Neural crest cell (in vitro differentiated cells): ENCODE data around the gene CCDC86. TPM values are rescaled to one million over a fixed set of nuclear protein-coding genes. Genes with fewer than 3 reads are reported as not detected.

Experiments
- DNase-seq: peaks from one replicate; pipeline ENCODE4 v3.0.0; 2021; ENCODE audit warnings: low read depth, mixed read lengths, low spot score
- H3K27ac Mint-ChIP-seq: one replicate; pipeline ENCODE4 v1.8.0; 2021; ENCODE audit warnings: mild to moderate bottlenecking, mixed read lengths; ENCODE audit not compliant: unreplicated experiment
- H3K27me3 Mint-ChIP-seq: 2 replicates; pipeline ENCODE4 v1.8.0; 2021; ENCODE audit warnings: low read depth, mild to moderate bottlenecking, mixed read lengths
- H3K36me3 Mint-ChIP-seq: 2 replicates; pipeline ENCODE4 v1.8.0; 2021; ENCODE audit warnings: low read depth, mild to moderate bottlenecking, mixed read lengths
- H3K4me1 Mint-ChIP-seq: 2 replicates; pipeline ENCODE4 v1.8.0; 2021; ENCODE audit warnings: mixed read lengths
- H3K4me3 Mint-ChIP-seq: one replicate; pipeline ENCODE4 v1.8.0; 2021; ENCODE audit warnings: mild to moderate bottlenecking, mixed read lengths
- H3K9me3 Mint-ChIP-seq: 2 replicates; pipeline ENCODE4 v1.8.0; 2021; ENCODE audit warnings: mixed read lengths
- CTCF ChIP-seq: fragments of 200-600 bp; sonication (generic); conservative IDR thresholded peaks from 2 replicates; pipeline ENCODE4 v1.5.0; 2021; ENCODE audit warnings: antibody characterized with exemption, mild to moderate bottlenecking
- total RNA-seq: library from RNA; stranded (reverse); gene quantifications from 2 replicates; pipeline ENCODE4 v1.2.1, GENCODE V29; 2021

CCDC86 gene
- total RNA-seq, 1 donor from 2014 or later: 41.6 TPM

- Mint-ChIP-seq H3K27ac (peak overlapping the region; percentile 99), H3K36me3 (no peaks in the 10 kb centered on the region), H3K4me1 (peaks cover 42% of the 10 kb centered on the region), H3K4me3 (peak overlapping the region; percentile 82), H3K27me3 (peaks cover 13% of the 10 kb centered on the region), H3K9me3 (no peaks in the 10 kb centered on the region)
- no peak for TF ChIP-seq CTCF
- no peak for DNase-seq
Observed at GRCh38 chr11:60840470-60841430, 1.2 kb upstream of the CCDC86 start.

GRCh38 chr11:60842668-60843600 lies 1.0 kb downstream of the CCDC86 start:
- no peak for DNase-seq
- Mint-ChIP-seq H3K9me3 (no peaks in the 10 kb centered on the region), H3K36me3 (no peaks in the 10 kb centered on the region), H3K27ac (peak overlapping the region; percentile 57), H3K27me3 (peaks cover 4% of the 10 kb centered on the region), H3K4me3 (peak overlapping the region; percentile 82), H3K4me1 (peaks cover 42% of the 10 kb centered on the region)
- no peak for TF ChIP-seq CTCF

GRCh38 chr11:60844045-60844869 lies 2.3 kb downstream of the CCDC86 start:
- Mint-ChIP-seq H3K36me3 (no peaks in the 10 kb centered on the region), H3K4me1 (peaks cover 42% of the 10 kb centered on the region), H3K4me3 (peak overlapping the region; percentile 82), H3K9me3 (no peaks in the 10 kb centered on the region), H3K27me3 (peaks cover 2% of the 10 kb centered on the region), H3K27ac (peak overlapping the region; percentile 40)
- no peak for DNase-seq
- no peak for TF ChIP-seq CTCF

- Mint-ChIP-seq H3K4me1 (peaks cover 42% of the 10 kb centered on the region), H3K9me3 (no peaks in the 10 kb centered on the region), H3K4me3 (peak overlapping the region; percentile 82), H3K27ac (no peak overlapping the region), H3K36me3 (no peaks in the 10 kb centered on the region), H3K27me3 (peaks cover 2% of the 10 kb centered on the region)
- no peak for TF ChIP-seq CTCF
- DNase-seq: no peak
Observed at GRCh38 chr11:60844870-60845221, 2.9 kb downstream of the CCDC86 start.

- H3K36me3 Mint-ChIP-seq: no peaks in the 10 kb centered on the region
- H3K27me3 Mint-ChIP-seq: peaks cover 2% of the 10 kb centered on the region
- peaks cover 42% of the 10 kb centered on the region for H3K4me1 Mint-ChIP-seq
- peak overlapping the region; percentile 82 for H3K4me3 Mint-ChIP-seq
- TF ChIP-seq CTCF: no peak
- H3K27ac Mint-ChIP-seq: peak overlapping the region; percentile 47
- no peaks in the 10 kb centered on the region for H3K9me3 Mint-ChIP-seq
- no peak for DNase-seq
Observed at GRCh38 chr11:60845338-60845737, 3.4 kb downstream of the CCDC86 start.
